KMS-11 (cell line): ENCODE data around the gene RHOU.

ENCODE experiments used
- H2AFZ ChIP-seq: fragments of 200-600 bp; sonication (generic); 2 replicates; pipeline ENCODE4 v1.6.1; 2016; ENCODE audit warnings: antibody characterized with exemption, mixed run types, low read depth
- H3K27ac ChIP-seq: fragments of 200-600 bp; sonication (generic); 2 replicates; pipeline ENCODE4 v1.6.1; 2016; ENCODE audit warnings: mild to moderate bottlenecking, mixed run types
- H3K27me3 ChIP-seq: fragments of 200-600 bp; sonication (generic); 2 replicates; pipeline ENCODE4 v1.6.1; 2017; ENCODE audit warnings: mild to moderate bottlenecking, low read depth, mixed run types, moderate library complexity; ENCODE audit not compliant: insufficient read depth
- H3K36me3 ChIP-seq: fragments of 200-600 bp; sonication (generic); 2 replicates; pipeline ENCODE4 v1.6.1; 2017; ENCODE audit warnings: mild to moderate bottlenecking, mixed run types; ENCODE audit not compliant: insufficient read depth
- H3K4me1 ChIP-seq: fragments of 200-600 bp; sonication (generic); 2 replicates; pipeline ENCODE4 v1.6.1; 2016; ENCODE audit warnings: mild to moderate bottlenecking, low read depth, mixed run types; ENCODE audit not compliant: poor library complexity, severe bottlenecking
- H3K4me2 ChIP-seq: fragments of 200-600 bp; sonication (generic); 2 replicates; pipeline ENCODE4 v1.7.0; 2016; ENCODE audit warnings: mild to moderate bottlenecking, mixed run types
- H3K4me3 ChIP-seq: fragments of 200-600 bp; sonication (generic); IDR thresholded peaks from 2 replicates; pipeline ENCODE4 v1.6.1; 2017; ENCODE audit warnings: low read depth, low read length, mixed read lengths; ENCODE audit not compliant: insufficient read depth
- H3K79me2 ChIP-seq: fragments of 200-600 bp; sonication (generic); 2 replicates; pipeline ENCODE4 v1.6.1; 2016; ENCODE audit warnings: low read depth, mixed run types; ENCODE audit not compliant: insufficient read depth
- H3K9ac ChIP-seq: fragments of 200-600 bp; sonication (generic); 2 replicates; pipeline ENCODE4 v1.6.1; 2016; ENCODE audit warnings: mild to moderate bottlenecking, mixed run types
- H4K20me1 ChIP-seq: fragments of 200-600 bp; sonication (generic); 2 replicates; pipeline ENCODE4 v1.6.1; 2016; ENCODE audit warnings: mild to moderate bottlenecking, mixed run types; ENCODE audit not compliant: insufficient read depth
- TF ChIP-seq, protein P1 (sequence below): fragments of 200-600 bp; sonication (generic); conservative IDR thresholded peaks from 2 replicates; pipeline ENCODE4 v1.6.1; 2017; ENCODE audit warnings: low read depth, mild to moderate bottlenecking, antibody characterized with exemption, low read length, moderate library complexity, mixed read lengths

The RHOU gene

DNA sequence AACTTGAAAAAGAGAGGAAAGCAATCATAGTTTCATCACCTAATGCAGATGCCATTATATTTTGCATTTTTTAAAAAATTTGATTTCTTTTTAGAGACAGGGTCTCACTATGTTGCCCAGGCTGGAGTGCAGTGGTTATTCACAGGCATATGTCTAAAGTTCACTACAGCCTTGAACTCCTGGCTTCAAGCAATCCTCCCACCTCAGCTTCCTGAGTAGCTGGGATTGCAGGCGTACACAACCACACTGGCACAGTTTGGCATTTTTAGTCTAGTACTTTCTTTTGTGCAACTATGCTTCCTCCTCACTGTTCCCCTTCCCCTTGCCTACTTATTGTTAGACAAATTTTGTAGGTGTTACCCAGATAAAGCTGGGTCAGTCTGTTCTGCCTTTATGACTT lies 18.0 kb downstream of the RHOU start:
- TF ChIP-seq, protein P1, sequence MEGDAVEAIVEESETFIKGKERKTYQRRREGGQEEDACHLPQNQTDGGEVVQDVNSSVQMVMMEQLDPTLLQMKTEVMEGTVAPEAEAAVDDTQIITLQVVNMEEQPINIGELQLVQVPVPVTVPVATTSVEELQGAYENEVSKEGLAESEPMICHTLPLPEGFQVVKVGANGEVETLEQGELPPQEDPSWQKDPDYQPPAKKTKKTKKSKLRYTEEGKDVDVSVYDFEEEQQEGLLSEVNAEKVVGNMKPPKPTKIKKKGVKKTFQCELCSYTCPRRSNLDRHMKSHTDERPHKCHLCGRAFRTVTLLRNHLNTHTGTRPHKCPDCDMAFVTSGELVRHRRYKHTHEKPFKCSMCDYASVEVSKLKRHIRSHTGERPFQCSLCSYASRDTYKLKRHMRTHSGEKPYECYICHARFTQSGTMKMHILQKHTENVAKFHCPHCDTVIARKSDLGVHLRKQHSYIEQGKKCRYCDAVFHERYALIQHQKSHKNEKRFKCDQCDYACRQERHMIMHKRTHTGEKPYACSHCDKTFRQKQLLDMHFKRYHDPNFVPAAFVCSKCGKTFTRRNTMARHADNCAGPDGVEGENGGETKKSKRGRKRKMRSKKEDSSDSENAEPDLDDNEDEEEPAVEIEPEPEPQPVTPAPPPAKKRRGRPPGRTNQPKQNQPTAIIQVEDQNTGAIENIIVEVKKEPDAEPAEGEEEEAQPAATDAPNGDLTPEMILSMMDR, result no peak
- H3K4me1 ChIP-seq, result no peaks in the 10 kb centered on the region
- no peaks in the 10 kb centered on the region for H3K79me2 ChIP-seq
- no peaks in the 10 kb centered on the region for H4K20me1 ChIP-seq
- H3K4me2 ChIP-seq, result no peak overlapping the region
- no peaks in the 10 kb centered on the region for H3K36me3 ChIP-seq
- H3K4me3 ChIP-seq, result no peak overlapping the region
- H3K27me3 ChIP-seq, result no peaks in the 10 kb centered on the region
- H2AFZ ChIP-seq, result no peak overlapping the region
- no peak overlapping the region for H3K27ac ChIP-seq
- H3K9ac ChIP-seq, result no peak overlapping the region

- Histone ChIP-seq H3K9ac (no peak overlapping the region), H3K4me3 (no peak overlapping the region), H3K27me3 (no peaks in the 10 kb centered on the region), H3K36me3 (no peaks in the 10 kb centered on the region), H3K4me2 (no peak overlapping the region), H3K27ac (no peak overlapping the region), H3K4me1 (no peaks in the 10 kb centered on the region), H2AFZ (no peak overlapping the region), H3K79me2 (no peaks in the 10 kb centered on the region), H4K20me1 (no peaks in the 10 kb centered on the region)
- TF ChIP-seq, protein P1, result no peak
Observed at GRCh38 chr1:228753786-228754360, 18.6 kb downstream of the RHOU start.

DNA sequence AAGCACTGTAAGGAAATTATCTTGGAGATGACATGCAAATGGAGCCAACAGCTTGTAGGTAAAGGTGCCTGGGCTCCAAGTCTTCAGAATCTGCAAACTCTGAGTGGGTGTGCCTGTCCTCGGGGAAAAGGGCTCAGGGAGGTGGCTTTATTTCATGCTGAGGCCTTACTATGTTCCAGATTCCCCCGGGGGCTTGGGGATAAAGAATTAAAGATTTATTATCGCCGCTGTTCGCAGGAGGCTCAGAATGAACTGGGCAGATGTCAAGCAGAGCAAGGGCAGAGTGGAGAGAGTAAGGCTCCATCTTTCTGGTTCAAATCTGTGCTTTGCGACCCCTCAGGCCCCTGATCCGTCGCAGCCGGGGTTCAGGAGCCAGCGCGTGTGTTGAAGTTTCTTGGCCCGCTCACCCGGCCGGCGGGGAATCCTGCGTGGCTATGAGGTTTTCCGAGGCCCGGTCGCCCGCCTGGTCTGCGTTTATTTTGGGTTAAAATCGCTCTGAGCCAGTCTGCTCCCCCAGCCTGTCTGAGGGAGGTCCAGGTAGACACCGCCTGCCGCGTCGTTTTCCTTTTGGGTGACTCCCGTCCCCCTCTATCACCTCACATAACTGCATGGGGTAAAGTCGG lies 19.5 kb downstream of the RHOU start:
- Histone ChIP-seq H3K4me1 (no peaks in the 10 kb centered on the region), H3K4me2 (no peak overlapping the region), H4K20me1 (no peaks in the 10 kb centered on the region), H2AFZ (no peak overlapping the region), H3K27ac (no peak overlapping the region), H3K4me3 (no peak overlapping the region), H3K36me3 (no peaks in the 10 kb centered on the region), H3K27me3 (no peaks in the 10 kb centered on the region), H3K79me2 (no peaks in the 10 kb centered on the region), H3K9ac (no peak overlapping the region)
- TF ChIP-seq, protein P1, result no peak

GRCh38 chr1:228755800-228756199 lies 20.5 kb downstream of the RHOU start:
- Histone ChIP-seq H3K4me1 (no peaks in the 10 kb centered on the region), H3K27me3 (no peaks in the 10 kb centered on the region), H4K20me1 (no peaks in the 10 kb centered on the region), H3K9ac (no peak overlapping the region), H3K4me2 (no peak overlapping the region), H3K36me3 (no peaks in the 10 kb centered on the region), H3K79me2 (no peaks in the 10 kb centered on the region), H3K27ac (no peak overlapping the region), H2AFZ (no peak overlapping the region), H3K4me3 (no peak overlapping the region)
- TF ChIP-seq, protein P1, result no peak
